B cell (primary cell): ENCODE measurements around the gene SPPL2B. TPM values are rescaled to one million over a fixed set of nuclear protein-coding genes. Genes with fewer than 3 reads are reported as not detected.

ENCODE experiments used
- ATAC-seq: fragments of 200-7000 bp; cut with Tn5 transposase; one replicate; pipeline ENCODE4 v1.10.0; 2021; ENCODE audit warnings: low read depth, mild to moderate bottlenecking, moderate number of reproducible peaks, moderate library complexity
- CTCF ChIA-PET: fragments of 350-600 bp; sonication (Branson Sonifier 250); formaldehyde crosslinking; loops from one replicate; lab custom pipeline; 2021; ENCODE audit warnings: antibody characterized with exemption, inconsistent platforms; lab: Charles Lee
- POLR2A ChIA-PET: fragments of 350-600 bp; sonication (Branson Sonifier 250); formaldehyde crosslinking; loops from one replicate; lab custom pipeline; 2021; ENCODE audit warnings: antibody characterized with exemption; lab: Charles Lee
- DNase-seq: peaks from one replicate; pipeline ENCODE4 v3.0.0; 2013
- H2AFZ ChIP-seq: 2 replicates; pipeline ENCODE4 v1.6.1; 2012; ENCODE audit warnings: mild to moderate bottlenecking, low read depth, low read length; ENCODE audit not compliant: insufficient read depth, poor library complexity, severe bottlenecking
- H3K27ac ChIP-seq, 2 donors: 1 replicate in 1 of 2; 2 replicates in 1 of 2; pipeline ENCODE4 v1.5.1; 2012 to 2013; ENCODE audit warnings: low read length in 2 of 2, mild to moderate bottlenecking in 2 of 2, moderate library complexity in 1 of 2
- H3K27me3 ChIP-seq, 4 experiments: fragments of 200-600 bp in 1 of 4; sonication (generic) in 1 of 4; replicated peaks in 1 of 4; 1 replicate in 2 of 4; 2 replicates in 2 of 4; pipeline versions ENCODE4 v1.6.1 to v1.7.0; 2013 to 2016; ENCODE audit warnings: low read length in 3 of 4, mild to moderate bottlenecking in 2 of 4, mixed read lengths in 1 of 4, moderate library complexity in 1 of 4; ENCODE audit not compliant: insufficient read depth in 4 of 4, control insufficient read depth in 3 of 4; ENCODE audit errors: control extremely low read depth in 1 of 4
- H3K36me3 ChIP-seq, 2 experiments: replicated peaks in 1 of 2; 1 replicate in 1 of 2; 2 replicates in 1 of 2; pipeline versions ENCODE4 v1.6.1 to v1.7.1; 2013; ENCODE audit warnings: low read length in 1 of 2; ENCODE audit not compliant: insufficient read depth in 2 of 2, control insufficient read depth in 1 of 2; ENCODE audit errors: control extremely low read depth in 1 of 2, extremely low read depth in 1 of 2
- H3K4me1 ChIP-seq, 2 donors: fragments of 200-600 bp in 1 of 2; sonication (generic) in 1 of 2; 1 replicate in 1 of 2; 2 replicates in 1 of 2; pipeline versions ENCODE4 v1.5.1 to v1.6.1; 2013 to 2017; ENCODE audit warnings: low read length in 2 of 2; ENCODE audit not compliant: control insufficient read depth in 2 of 2, insufficient read depth in 2 of 2
- H3K4me2 ChIP-seq: replicated peaks from 2 replicates; pipeline ENCODE3; 2012; ENCODE audit warnings: mild to moderate bottlenecking, low read depth, low read length; ENCODE audit not compliant: poor library complexity, severe bottlenecking
- H3K4me3 ChIP-seq, 5 experiments: fragments of 200-600 bp in 1 of 5; sonication (generic) in 1 of 5; 1 replicate in 3 of 5; 2 replicates in 2 of 5; pipeline versions ENCODE4 v1.5.1 to v1.7.0; 2011 to 2016; ENCODE audit warnings: low read length in 4 of 5, mild to moderate bottlenecking in 4 of 5, low read depth in 2 of 5, control low read depth in 1 of 5, moderate library complexity in 1 of 5; ENCODE audit not compliant: insufficient read depth in 1 of 5; ENCODE audit errors: control extremely low read depth in 1 of 5, extremely low read depth in 1 of 5
- H3K79me2 ChIP-seq: fragments of 200-600 bp; sonication (generic); one replicate; pipeline ENCODE4 v1.6.0; 2016; ENCODE audit warnings: low read length; ENCODE audit not compliant: control insufficient read depth, insufficient read depth
- H3K9ac ChIP-seq: fragments of 200-600 bp; sonication (generic); 2 replicates; pipeline ENCODE4 v1.6.1; 2017; ENCODE audit warnings: mild to moderate bottlenecking, low read length, moderate library complexity
- H3K9me3 ChIP-seq, 3 donors: one replicate each; pipeline versions ENCODE4 v1.6.1 to v1.7.1; 2013; ENCODE audit warnings: low read length in 2 of 3; ENCODE audit not compliant: control insufficient read depth in 2 of 3, insufficient read depth in 1 of 3; ENCODE audit errors: control extremely low read depth in 1 of 3
- H4K20me1 ChIP-seq: 2 replicates; pipeline ENCODE4 v1.6.0; 2012; ENCODE audit warnings: mild to moderate bottlenecking, low read length; ENCODE audit not compliant: insufficient read depth, control insufficient read depth, poor library complexity, severe bottlenecking
- H3K27ac Mint-ChIP-seq: one replicate; pipeline ENCODE4 v1.8.0; 2021; ENCODE audit warnings: mixed read lengths
- H3K27me3 Mint-ChIP-seq: one replicate; pipeline ENCODE4 v1.8.0; 2021; ENCODE audit warnings: mixed read lengths
- H3K4me1 Mint-ChIP-seq: one replicate; pipeline ENCODE4 v1.8.0; 2021; ENCODE audit warnings: mixed read lengths
- H3K4me3 Mint-ChIP-seq: one replicate; pipeline ENCODE4 v1.8.0; 2021; ENCODE audit warnings: mixed read lengths
- H3K9me3 Mint-ChIP-seq: one replicate; pipeline ENCODE4 v1.8.0; 2022; ENCODE audit warnings: mixed read lengths; ENCODE audit not compliant: insufficient read depth
- CTCF ChIP-seq: fragments of 200-600 bp; IDR thresholded peaks from one replicate; pipeline ENCODE4 v1.8.0; 2022; ENCODE audit warnings: antibody characterized with exemption, mild to moderate bottlenecking
- EZH2 ChIP-seq: IDR thresholded peaks from 2 replicates; pipeline ENCODE4 v1.6.1; 2012; ENCODE audit warnings: borderline replicate concordance, low read depth, mild to moderate bottlenecking, moderate library complexity, low read length; ENCODE audit not compliant: insufficient read depth, poor library complexity, severe bottlenecking
- WGBS: methylation state at CpG from one replicate; pipeline ENCODE4 v1.1.5; 2013; ENCODE audit warnings: missing lambda C conversion rate; ENCODE audit not compliant: insufficient coverage; 5-methylcytosine and 5-hydroxymethylcytosine counted together
- intact Hi-C: fragments of 100-400 bp; cut with micrococcal nuclease; formaldehyde crosslinking; loops from one replicate; pipeline ENCODE4 v1.10.0; 2022
- polyA plus RNA-seq: library from polyadenylated mRNA; depleted of rRNA; stranded (reverse); fragments of >200 nt; gene quantifications from 2 replicates; pipeline ENCODE4 v1.2.3, GENCODE V29; 2012
- total RNA-seq, 2 donors: library from RNA; stranded (reverse); fragments of 120-200 nt in 1 of 2; gene quantifications; 1 replicate in 1 of 2; 2 replicates in 1 of 2; pipeline versions ENCODE4 v1.2.3 to v1.2.4, GENCODE V29; 2013 to 2022

SPPL2B gene
- total and polyA plus RNA-seq, 2 donors (not counting 1 experiment from before 2014, with no cell fraction given) = 415 to 479 TPM

GRCh38 chr19:2376784-2377519 lies 48.5 kb downstream of the SPPL2B start:
- H3K27me3 Mint-ChIP-seq = no peaks in the 10 kb centered on the region
- ChIA-PET POLR2A (interaction anchor here (0.6 kb wide), 1 partner anchor 14 kb away, joined by 3 read pairs; no protein-coding TSS in a partner anchor), CTCF (no interaction called here)
- intact Hi-C loops = no loop called here
- H3K9me3 Mint-ChIP-seq = no peaks in the 10 kb centered on the region
- no peaks in the 10 kb centered on the region for H3K79me2 ChIP-seq
- no peak for TF ChIP-seq CTCF
- TF ChIP-seq EZH2 = no peak
- ATAC-seq (no peak), DNase-seq (no peak)
- no peak overlapping the region for H2AFZ ChIP-seq
- no peak overlapping the region for H3K27ac ChIP-seq
- H3K4me3 Mint-ChIP-seq = no peak overlapping the region
- H3K4me2 ChIP-seq = no peak overlapping the region
- no peaks in the 10 kb centered on the region for H3K36me3 ChIP-seq
- H3K9me3 ChIP-seq = peaks cover 0 to 27% (median 12%) of the 10 kb centered on the region in 3 donors
- H3K4me3 ChIP-seq = no peak overlapping the region
- WGBS = 92% methylated on average over 12 of the region's 15 CpGs
- no peak overlapping the region for H3K27ac Mint-ChIP-seq
- no peaks in the 10 kb centered on the region for H4K20me1 ChIP-seq
- H3K27me3 ChIP-seq = no peaks in the 10 kb centered on the region
- H3K4me1 ChIP-seq = no peaks in the 10 kb centered on the region
- no peak overlapping the region for H3K9ac ChIP-seq
- peaks cover 2% of the 10 kb centered on the region for H3K4me1 Mint-ChIP-seq

- H3K27ac Mint-ChIP-seq = no peak overlapping the region
- CTCF ChIA-PET = interaction anchor here (1.3 kb wide), 3 partner anchors 10 to 231 kb away, joined by 3 to 4 read pairs (median 3); partner anchors contain the start of gene PLEKHJ1
- intact Hi-C loops = no loop called here
These were observed 52.1 kb downstream of the SPPL2B start for GRCh38 chr19:2380567-2380966.

More at GRCh38 chr19:2380567-2380966, 52.1 kb downstream of the SPPL2B start:
- no peak for ATAC-seq
- no peaks in the 10 kb centered on the region for H4K20me1 ChIP-seq
- H3K27ac ChIP-seq = no peak overlapping the region
- Mint-ChIP-seq H3K4me1 (peaks cover 11% of the 10 kb centered on the region), H3K9me3 (peaks cover 2% of the 10 kb centered on the region), H3K4me3 (no peak overlapping the region), H3K27me3 (no peaks in the 10 kb centered on the region)
- no peak overlapping the region for H3K9ac ChIP-seq
- TF ChIP-seq CTCF = no peak
- no peak overlapping the region for H3K4me3 ChIP-seq
- H3K79me2 ChIP-seq = no peaks in the 10 kb centered on the region
- H3K36me3 ChIP-seq = no peaks in the 10 kb centered on the region
- H3K4me1 ChIP-seq = peaks cover 6 to 11% of the 10 kb centered on the region in 2 donors
- peaks cover 0 to 32% (median 12%) of the 10 kb centered on the region in 3 donors for H3K9me3 ChIP-seq
- no peak overlapping the region for H3K4me2 ChIP-seq
- 100% methylated on average over 1 of the region's 2 CpGs for WGBS
- DNase-seq = no peak
- H3K27me3 ChIP-seq = peaks cover 0 to 5% (median 0%) of the 10 kb centered on the region in 4 experiments
- no peak overlapping the region for H2AFZ ChIP-seq
- POLR2A ChIA-PET = interaction anchor here (0.6 kb wide), 1 partner anchor 589 kb away, joined by 5 read pairs; no protein-coding TSS in a partner anchor
